ENCODE data around the gene SYNDIG1.

SYNDIG1 gene

GRCh38 chr20:24583169-24583792 is 113.9 kb downstream of the SYNDIG1 start:
- no peak for DNase-seq (ENCODE audit: insufficient read length, low spot score)
- FAIRE-seq, result no peak
- TF ChIP-seq CTCF (IDR thresholded peaks at IDR 0.05; ENCODE audit: insufficient read depth, missing control alignments), result no peak

GRCh38 chr20:24584078-24584477 is 114.6 kb downstream of the SYNDIG1 start:
- DNase-seq (ENCODE audit: insufficient read length, low spot score) (no peak), FAIRE-seq (no peak)
- TF ChIP-seq CTCF (IDR thresholded peaks at IDR 0.05; ENCODE audit: insufficient read depth, missing control alignments), result no peak

DNA sequence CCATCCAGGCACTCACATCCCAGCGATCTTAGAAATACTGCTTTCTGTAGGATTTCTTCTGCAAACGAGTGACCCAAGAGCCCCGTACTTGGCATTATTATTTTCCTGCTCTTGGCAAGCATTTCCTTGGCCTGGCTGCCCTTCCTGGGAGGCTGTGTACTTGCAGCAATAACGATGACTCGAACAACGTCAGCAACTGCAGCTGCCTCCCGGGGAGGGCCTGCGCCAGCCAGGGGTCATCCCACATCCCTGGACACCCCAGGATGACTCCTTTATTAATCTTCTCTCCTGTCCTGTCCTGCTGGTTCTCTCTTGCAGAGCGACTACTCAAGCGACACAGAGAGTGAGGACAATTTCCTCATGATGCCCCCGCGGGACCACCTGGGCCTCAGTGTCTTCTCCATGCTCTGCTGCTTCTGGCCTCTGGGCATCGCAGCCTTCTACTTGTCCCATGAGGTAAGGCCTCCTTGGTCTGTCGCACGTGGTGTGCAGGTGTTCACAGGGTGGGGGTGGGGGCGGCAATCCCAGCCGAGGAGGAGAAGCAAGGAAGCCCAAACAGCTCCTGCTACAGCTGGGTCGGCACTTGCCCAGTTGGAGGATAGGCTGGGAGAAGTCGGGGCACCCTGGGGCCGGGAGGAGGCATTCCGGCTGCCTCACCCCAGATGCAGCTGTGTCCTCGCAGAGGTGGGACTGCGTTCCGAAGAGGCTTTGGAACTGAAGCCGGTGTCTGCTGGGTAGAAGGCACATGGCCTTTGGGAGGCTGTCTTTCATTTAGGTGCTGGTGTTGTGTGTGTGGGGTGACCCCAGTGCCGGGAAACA is 115.3 kb downstream of the SYNDIG1 start:
- FAIRE-seq (no peak), DNase-seq (ENCODE audit: insufficient read length, low spot score) (no peak)
- no peak for TF ChIP-seq CTCF (IDR thresholded peaks at IDR 0.05; ENCODE audit: insufficient read depth, missing control alignments)

- FAIRE-seq (no peak), DNase-seq (ENCODE audit: insufficient read length, low spot score) (no peak)
- TF ChIP-seq CTCF (IDR thresholded peaks at IDR 0.05; ENCODE audit: insufficient read depth, missing control alignments), result no peak
Observed at GRCh38 chr20:24585796-24586522, 116.5 kb downstream of the SYNDIG1 start.

GRCh38 chr20:24586523-24586840 is 117.1 kb downstream of the SYNDIG1 start:
- FAIRE-seq (no peak), DNase-seq (ENCODE audit: insufficient read length, low spot score) (no peak)
- no peak for TF ChIP-seq CTCF (IDR thresholded peaks at IDR 0.05; ENCODE audit: insufficient read depth, missing control alignments)

DNA sequence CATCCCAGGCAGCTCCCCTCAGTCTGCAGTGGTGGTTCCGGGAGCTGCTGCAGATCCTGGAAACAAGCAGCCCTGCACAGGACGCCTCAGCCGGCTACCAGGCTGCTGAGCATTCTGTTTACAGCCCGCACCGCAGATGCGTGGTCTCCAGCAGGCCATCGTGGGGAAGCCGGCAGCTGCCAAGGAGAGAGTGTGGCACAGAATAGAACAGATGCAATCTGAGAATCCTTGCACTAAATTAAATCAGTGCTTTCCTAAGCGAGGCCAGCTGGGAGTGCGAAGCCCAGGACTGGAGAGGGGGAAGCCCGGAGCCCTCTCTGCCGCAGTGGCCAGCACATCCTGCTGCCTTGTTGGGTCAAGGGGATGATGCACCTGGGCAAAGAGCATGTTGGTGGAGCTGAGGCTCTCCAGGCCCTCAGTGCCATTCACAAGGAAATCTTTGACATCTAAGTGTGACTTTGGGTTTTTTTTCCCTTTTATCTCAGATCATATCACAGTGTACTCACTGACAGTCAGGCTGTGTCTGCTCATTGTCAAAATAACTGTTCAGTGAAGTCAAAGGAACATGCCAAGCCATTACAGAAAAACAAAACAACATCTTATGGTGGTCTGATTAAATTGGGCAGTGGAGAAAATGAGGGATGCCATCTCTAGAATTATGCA is 118.1 kb downstream of the SYNDIG1 start:
- FAIRE-seq (no peak), DNase-seq (ENCODE audit: insufficient read length, low spot score) (no peak)
- no peak for TF ChIP-seq CTCF (IDR thresholded peaks at IDR 0.05; ENCODE audit: insufficient read depth, missing control alignments)

Data from D721Med (cell line).